Measurements from ENCODE around the gene PHLDB1. TPM values are rescaled to one million over a fixed set of nuclear protein-coding genes. Genes with fewer than 3 reads are reported as not detected.
"Not testable (repeated sequence)": the region's sequence is repeated elsewhere in the genome, so short reads cannot be mapped to it uniquely, and the experiment has no call there.

PHLDB1 gene
- 10 to 100 TPM in 11 of 12 donors, not detected in 1; 64.0 to 97.0 (median 77.5) TPM for polyA plus RNA-seq (ENCODE audit: insufficient read length in 12 of 12)
- long read RNA-seq, donor 1, full-length matches to known transcripts: 6 of 11 reads
- long read RNA-seq, donor 1, partial matches to known transcripts: 5 of 11 reads
- long read RNA-seq, donor 1, other reads (novel, unspliced or antisense): 0 of 11 reads
- long read RNA-seq, donor 2, partial matches to known transcripts: 0 of 3 reads
- long read RNA-seq, donor 2, other reads (novel, unspliced or antisense): 0 of 3 reads
- long read RNA-seq, donor 3, full-length matches to known transcripts: 7 of 7 reads
- long read RNA-seq, donor 3, partial matches to known transcripts: 0 of 7 reads
- long read RNA-seq, donor 3, other reads (novel, unspliced or antisense): 0 of 7 reads
- long read RNA-seq, donor 4, partial matches to known transcripts: 0 of 2 reads
- long read RNA-seq, donor 4, other reads (novel, unspliced or antisense): 0 of 2 reads
- long read RNA-seq, donor 5: 0 reads
- long read RNA-seq, donor 6, full-length matches to known transcripts: 3 of 3 reads
- long read RNA-seq, donor 6, partial matches to known transcripts: 0 of 3 reads
- long read RNA-seq, donor 6, other reads (novel, unspliced or antisense): 0 of 3 reads
- long read RNA-seq, donor 7: 0 reads
- long read RNA-seq, donor 8, full-length matches to known transcripts: 13 of 18 reads
- long read RNA-seq, donor 8, partial matches to known transcripts: 5 of 18 reads
- long read RNA-seq, donor 8, other reads (novel, unspliced or antisense): 0 of 18 reads
- long read RNA-seq, donor 9, full-length matches to known transcripts: 2 of 2 reads
- long read RNA-seq, donor 9, partial matches to known transcripts: 0 of 2 reads
- long read RNA-seq, donor 9, other reads (novel, unspliced or antisense): 0 of 2 reads
- long read RNA-seq, donor 10, transcript PHLDB1-207 (3 exons, 591 nt): major isoform, 9 of 12 reads
- long read RNA-seq, donor 10, partial matches to known transcripts: 0 of 12 reads
- long read RNA-seq, donor 10, other reads (novel, unspliced or antisense): 0 of 12 reads
- long read RNA-seq, donor 11, full-length matches to known transcripts: 10 of 10 reads
- long read RNA-seq, donor 11, partial matches to known transcripts: 0 of 10 reads
- long read RNA-seq, donor 11, other reads (novel, unspliced or antisense): 0 of 10 reads

DNA sequence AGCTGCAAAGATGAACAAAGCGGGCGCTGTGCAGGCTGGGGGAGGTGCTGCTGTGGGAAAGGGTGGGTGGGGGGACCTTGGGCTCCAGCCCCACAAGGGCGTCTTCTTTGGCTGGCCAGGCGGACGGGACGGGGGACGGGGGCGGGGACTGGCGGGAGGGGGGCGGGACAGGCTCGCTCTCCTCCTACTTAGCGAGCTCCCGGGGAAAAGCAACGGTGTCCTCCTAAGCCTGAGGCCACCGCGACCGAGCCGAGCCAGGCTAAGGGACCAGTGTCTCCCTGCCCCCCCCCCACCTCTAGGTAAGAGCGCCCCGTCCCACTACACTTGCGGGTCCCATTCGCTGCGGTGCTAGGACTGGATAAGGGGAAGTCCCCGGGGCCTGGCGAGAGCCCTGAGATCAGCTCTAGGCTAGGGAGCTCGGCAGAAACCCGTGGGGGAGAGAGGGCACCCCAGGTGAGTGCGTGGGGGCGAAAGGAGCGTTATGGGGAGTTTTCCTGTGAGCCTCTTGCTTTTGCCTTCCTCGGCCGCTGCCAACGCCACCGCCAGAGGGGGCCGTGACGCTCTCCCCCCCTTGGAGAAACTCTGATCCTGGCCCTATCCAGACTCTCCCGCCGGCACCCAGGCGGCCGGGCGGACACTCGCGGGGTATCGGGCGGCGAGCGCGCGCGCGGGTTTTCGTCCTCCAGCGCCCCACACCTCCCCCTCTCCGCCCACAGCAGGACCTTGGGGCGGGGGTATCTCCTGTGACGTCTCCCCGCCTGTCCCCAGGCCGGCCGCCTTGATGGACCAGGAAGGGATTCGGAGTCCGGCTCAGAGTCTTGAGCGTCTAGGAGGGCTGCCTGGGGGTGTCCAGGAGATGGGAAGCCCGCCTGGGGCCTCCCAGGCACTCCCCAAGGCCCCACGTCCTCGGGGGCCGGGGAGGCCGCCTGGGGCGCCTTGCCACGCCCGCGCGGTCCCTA, at the start of gene PHLDB1:
Gene PHLDB1, plus strand, starts transcription at position 215 of the 959 bp plus-strand sequence. CDS start 6,222 bp downstream, outside the sequence.
- DNase-seq: peak; percentile 61

DNA sequence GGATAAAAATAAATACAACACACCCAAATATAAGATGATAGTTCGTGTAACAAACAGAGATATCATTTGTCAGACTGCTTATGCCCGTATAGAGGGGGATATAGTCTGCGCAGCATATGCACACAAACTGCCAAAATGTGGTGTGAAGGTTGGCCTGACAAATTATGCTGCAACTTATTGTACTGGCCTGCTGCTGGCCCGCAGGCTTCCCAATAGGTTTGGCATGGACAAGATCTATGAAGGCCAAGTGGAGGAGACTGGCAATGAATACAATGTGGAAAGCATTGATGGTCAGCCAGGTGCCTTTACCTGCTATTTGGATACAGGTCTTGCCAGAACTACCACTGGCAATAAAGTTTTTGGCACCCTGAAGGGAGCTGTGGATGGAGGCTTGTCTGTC, 46.6 kb upstream of the PHLDB1 start:
- DNase-seq: no peak

DNA sequence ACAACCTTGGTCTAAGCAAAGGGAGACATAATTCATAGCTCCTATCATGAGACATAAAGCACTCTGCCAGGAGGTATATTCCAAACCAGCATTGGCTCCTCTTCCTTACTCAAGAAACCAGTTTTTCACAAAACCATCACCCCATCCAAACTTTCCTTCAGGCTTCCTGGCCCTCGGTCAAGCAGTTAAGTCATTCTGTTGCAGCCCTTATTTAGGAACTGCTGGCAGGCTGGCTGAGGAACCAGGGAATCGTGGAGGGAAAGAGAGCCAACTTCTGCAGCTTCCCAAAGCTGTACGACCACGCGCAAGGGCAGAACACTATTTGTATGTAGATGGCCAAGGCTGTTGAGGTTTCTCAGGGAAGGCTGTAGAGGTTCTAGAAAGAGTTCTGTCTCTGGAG, 42.4 kb upstream of the PHLDB1 start:
- DNase-seq: peak; percentile 66

DNA sequence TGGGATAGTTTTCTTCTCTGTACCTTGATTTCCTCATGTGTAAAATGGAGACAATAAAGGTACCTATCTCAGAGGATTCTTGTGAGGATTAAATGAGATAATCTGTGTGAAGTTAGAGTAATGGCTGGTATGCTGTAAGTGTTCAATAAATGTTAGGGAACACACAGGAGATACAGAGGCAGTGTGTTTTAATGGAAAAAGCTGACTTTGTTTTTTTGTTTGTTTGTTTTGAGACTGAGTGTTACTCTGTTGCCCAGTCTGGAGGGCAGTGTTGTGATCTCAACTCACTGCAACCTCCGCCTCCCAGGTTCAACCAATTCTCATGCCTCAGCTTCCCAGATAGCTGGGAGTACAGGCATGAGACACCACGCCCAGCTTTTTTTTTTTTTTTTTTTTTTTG, 37.7 kb upstream of the PHLDB1 start:
- DNase-seq: no peak

DNA sequence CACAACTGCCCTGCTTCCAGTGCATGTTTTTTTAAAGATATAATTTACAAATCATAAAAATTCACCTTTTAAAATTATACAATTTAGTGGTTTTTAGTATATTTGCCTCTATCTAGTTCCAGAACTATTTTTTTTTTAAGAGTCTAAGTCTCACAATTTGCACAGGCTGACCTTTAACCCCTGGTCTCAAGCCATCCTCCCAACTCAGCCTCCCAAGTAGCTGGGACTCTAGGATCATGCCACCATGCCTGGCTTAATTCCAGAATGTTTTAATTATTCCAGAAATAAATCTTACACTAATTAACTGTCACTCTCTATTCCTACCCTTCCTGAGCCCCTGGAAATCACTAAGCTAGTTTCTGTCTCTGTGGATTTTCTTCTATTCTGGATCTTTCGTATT, 36.6 kb upstream of the PHLDB1 start:
- DNase-seq: no peak

DNA sequence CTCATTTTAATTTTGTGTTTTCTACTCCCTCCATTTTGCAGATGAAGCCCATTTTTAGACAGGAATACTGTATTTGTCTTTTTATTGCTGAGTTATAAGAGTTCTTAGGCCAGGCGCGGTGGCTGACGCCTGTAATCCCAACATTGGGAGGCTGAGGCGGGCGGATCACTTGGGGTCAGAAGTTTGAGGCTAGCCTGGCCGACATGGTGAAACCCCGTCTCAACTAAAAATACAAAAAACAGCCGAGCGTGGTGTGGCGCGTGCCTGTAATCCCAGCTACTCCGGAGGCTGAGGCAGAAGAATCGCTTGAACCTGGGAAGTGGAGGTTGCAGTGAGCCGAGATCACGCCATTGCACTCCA, 35.7 kb upstream of the PHLDB1 start:
- not testable (repeated sequence) for DNase-seq

DNA sequence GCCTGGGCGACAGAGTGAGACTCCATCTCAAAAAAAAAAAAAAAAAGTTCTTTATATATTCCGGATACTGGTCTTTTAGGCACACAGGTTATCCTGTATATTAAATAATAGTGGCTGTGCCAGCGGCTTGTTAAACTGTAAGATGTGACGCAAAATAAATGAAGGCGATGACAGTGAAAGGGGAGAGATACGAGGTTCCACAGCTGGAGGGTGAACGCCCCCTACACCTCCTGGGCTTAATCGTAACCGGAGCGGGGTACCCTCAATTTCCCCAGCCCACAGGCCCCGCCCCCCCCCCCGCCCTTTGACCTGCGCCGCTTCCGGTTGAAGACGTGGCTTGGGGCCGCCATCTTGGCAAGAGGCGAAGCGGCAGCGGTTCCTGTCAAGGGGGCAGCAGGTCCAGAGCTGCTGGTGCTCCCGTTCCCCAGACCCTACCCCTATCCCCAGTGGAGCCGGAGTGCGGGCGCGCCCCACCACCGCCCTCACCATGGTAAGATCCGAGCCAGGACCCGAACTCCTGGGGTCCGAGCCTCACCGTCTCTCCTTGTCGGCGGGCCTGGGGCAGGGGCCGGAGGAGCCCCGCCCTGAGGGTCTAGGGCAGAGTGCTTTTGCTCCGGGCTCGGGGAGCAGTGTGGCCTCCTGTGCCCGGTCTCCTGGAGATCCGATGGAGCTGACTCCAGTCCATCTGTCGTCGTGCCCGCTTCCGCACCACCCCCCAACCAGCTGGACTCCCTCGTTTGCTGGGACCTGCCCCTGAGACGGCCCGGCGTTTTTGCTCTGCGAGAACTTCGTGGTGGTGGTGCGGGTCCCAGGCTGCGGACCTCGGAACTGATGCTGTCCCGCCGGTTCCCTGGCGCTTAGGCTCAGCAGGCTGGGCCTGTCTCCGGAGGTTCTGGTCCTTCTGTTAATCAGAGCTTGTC, 35.1 kb upstream of the PHLDB1 start, which contains the start of gene ARCN1:
Gene ARCN1, plus strand, starts transcription at position 349 of the 920 bp plus-strand sequence. Its CDS starts 139 bp downstream, at position 488.
- DNase-seq: peak; percentile 90

DNA sequence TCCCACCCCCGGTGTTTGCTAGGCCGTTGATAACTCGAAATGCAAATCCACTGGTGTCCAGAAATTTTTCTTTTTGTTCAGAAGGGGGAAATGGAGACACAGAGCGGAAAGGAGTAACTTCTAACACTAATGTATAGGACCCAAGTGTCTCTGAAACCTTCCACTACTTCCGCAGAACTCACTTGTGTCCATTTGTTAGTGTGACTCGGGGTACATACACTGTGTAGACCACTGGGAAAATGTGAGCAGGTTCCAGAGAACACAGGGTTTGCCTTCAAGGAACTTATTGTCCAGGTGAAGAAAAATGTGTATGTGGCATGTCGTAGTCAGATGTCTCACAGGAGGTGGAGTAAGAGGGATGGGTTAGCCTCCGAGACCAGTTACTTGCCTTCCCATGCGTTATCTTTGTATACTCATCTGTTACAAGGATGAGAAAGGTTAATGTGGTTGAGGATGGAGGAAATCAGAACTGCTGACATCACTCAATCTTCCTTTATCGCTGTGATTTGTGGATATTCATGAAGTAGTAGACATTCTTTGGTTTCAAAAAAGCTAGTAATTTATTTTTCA, 34.3 kb upstream of the PHLDB1 start:
- peak; percentile 48 for DNase-seq

DNA sequence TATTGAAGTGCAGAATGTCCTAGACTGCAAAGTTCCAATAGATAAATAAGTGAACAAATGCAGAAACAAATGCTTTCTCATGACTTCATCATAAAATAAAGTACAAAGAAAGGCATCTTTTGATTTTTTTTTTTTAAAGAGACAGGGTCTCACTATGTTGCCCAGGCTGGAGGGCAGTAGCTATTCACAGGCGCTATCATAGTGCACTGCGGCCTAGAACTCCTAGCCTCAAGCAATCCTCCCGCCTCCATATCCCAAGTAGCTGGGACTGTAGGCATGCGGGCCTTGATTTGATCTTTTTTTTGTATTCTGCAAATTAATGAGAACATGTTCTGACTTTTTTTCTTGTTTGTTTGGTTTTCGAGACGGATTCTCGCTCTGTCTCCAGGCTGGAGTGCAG, 32.8 kb upstream of the PHLDB1 start:
- no peak for DNase-seq

DNA sequence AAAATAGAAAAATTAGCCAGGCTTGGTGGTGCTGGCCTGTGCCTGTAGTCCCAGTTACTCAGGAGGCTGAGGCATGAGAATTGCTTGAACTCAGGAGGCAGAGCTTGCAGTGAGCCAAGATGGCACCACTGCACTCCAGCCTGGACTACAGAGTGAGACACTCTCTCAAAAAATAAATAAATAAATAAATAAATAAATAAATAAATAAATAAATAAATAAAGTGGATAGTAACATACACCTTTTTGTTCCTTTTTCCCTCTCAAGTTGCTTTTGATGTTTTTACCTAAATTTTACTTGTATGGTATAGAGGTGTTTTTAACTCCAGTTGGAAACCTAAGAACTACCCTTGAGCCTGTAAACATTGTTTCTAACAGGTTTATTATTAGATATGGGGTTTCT, 29.4 kb upstream of the PHLDB1 start:
- not testable (repeated sequence) for DNase-seq

DNA sequence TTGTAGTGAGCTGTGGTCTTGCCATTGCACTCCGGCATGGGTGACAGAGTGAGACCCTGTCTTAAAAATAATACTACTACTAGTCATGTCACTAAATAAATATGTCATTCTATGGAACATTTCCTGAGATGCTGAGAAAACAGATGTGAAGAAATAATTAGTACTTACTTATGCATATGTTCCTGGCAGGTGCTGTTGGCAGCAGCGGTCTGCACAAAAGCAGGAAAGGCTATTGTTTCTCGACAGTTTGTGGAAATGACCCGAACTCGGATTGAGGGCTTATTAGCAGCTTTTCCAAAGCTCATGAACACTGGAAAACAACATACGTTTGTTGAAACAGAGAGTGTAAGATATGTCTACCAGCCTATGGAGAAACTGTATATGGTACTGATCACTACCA, 26.4 kb upstream of the PHLDB1 start:
- DNase-seq: no peak

DNA sequence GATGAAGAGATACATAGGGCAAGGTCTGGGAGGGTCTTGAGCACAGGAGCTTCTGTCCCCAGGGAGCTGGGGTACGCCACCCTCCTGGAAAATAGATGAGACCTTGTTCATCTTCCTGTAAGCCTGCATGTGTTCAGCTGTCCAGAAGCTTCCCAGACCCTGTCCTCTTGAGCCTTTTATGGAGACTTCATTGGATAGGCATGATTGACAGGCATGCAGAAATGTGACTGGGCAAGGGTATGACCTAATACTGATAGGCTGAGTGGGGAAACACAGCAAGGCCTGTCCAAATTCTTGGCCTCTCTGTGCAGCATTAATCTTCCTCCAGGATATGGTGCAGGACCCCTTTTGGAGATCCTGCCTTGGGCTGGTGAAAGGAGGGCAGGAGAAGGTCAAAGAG, 19.5 kb upstream of the PHLDB1 start:
- DNase-seq: no peak

DNA sequence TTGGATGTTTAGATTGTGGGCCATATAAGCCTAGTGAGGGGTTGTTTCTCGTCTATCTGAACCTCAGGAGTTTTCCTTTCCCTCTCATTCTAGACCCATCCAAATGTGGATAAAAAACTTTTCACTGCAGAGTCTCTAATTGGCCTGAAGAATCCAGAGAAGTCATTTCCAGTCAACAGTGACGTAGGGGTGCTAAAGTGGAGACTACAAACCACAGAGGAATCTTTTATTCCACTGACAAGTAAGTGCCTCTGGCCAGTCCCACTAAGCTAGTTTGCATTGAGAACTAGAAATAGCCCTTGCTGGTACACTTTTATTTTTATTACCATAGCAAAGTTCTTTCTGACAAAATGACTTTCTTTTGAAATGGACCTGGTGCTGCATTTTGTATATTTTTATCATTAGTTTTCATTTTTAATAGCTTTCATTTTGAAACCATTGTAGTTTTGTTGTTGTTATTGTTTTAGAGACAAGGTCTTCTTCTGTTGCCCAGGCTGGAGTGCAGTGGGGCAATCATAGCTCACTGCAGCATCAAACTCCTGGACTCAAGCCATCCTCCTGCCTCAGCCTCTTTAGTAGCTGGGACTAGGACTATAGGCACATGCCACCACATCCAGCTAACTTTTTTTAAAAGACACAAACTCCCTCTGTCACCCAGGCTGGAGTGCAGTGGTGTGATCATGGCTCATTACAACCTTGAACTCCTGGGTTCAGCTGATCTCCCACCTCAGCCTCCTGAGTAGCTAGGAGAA, 14.6 kb upstream of the PHLDB1 start:
- DNase-seq: no peak

DNA sequence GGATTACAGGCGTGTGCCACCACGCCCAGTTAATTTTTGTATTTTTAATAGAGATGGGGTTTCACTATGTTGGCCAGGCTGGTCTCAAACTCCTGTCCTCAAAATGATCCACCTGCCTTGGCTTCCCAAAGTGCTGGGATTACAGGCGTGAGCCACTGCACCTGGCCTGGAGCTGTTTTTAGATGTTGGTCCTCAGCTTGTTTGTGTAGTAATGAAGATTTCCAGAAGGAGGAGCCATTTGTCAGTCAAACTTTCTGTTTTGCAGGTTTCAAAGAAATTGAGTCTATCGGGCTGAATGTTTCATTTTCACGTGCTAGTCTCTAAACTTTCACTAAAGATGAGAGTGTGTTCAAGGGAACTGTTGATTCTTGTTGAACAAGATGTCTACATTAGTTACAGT, 12.4 kb upstream of the PHLDB1 start:
- peak; percentile 53 for DNase-seq

DNA sequence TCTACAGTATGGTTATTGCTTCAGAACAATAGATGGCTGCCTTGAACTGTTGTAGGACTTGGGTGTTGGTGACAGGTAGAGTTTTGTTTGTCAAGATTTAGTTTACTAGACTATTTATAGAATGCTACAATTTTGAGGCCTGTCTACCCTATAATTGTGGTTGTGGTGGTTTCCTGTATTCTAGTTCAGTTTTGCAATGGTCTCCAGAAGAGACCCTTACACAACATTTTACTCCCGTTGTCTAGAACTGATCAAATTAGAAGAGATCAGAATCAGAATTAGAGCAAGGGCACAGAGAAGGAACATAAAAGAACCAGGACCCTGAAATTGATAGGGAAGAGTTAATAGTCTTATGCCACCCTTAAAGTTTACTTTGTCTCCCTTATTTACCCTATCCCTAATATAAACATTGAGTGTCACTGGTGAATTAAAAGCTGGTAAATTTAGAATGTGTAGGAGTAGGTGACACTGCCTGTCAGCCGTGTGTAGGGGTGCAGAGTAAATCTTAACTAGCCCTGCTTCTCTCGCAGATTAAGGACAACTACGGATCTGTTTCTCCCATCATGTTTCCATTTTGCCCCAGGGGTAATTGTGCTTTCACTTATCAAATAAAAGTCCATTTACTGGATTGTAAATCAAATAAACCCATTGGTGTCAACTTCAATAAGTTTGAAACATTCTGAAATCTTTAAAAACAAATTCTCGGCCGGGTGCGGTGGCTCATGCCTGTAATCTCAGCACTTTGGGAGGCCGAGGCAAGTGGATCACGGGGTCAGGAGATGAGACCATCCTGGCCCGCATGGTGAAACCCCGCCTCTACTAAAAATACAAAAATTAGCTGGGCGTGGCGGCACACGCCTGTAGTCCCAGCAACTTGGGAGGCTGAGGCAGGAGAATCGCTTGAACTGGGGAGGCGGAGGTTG, 10.9 kb upstream of the PHLDB1 start:
- DNase-seq: no peak

DNA sequence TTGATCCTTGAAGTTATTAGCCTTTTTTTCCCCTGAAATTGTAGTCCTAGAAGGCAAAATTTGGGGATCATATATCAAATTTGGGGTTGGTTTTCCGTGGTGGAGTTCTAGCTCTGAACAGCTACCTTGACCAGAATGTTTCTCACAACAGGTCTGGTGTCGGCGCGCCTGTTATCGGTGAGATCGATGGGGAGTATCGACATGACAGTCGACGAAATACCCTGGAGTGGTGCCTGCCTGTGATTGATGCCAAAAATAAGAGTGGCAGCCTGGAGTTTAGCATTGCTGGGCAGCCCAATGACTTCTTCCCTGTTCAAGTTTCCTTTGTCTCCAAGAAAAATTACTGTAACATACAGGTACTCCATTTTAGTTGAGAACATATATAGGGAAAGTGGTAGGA, 9.9 kb upstream of the PHLDB1 start:
- no peak for DNase-seq

DNA sequence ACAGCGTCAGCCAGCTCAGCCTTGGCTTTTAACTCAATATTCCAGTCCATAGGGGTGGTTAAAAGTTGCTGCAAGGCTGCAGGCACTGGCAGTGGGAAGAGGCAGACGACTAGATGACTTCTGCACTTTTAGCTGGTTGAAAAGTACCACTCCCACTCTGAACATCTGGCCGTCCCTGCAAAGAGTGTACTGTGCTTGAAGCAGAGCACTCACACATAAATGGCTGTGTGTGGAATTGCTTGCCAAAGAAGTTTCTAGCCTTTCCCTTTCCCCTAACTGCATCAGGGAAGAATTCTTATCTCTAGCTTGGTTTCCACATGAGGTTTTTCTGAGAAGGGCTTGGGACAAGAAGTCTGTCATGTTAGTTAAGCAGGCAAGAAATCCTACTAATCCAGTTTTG, 5.1 kb upstream of the PHLDB1 start:
- peak; percentile 41 for DNase-seq
